ENCODE measurements around the gene SLC6A11.

Gene SLC6A11

DNA sequence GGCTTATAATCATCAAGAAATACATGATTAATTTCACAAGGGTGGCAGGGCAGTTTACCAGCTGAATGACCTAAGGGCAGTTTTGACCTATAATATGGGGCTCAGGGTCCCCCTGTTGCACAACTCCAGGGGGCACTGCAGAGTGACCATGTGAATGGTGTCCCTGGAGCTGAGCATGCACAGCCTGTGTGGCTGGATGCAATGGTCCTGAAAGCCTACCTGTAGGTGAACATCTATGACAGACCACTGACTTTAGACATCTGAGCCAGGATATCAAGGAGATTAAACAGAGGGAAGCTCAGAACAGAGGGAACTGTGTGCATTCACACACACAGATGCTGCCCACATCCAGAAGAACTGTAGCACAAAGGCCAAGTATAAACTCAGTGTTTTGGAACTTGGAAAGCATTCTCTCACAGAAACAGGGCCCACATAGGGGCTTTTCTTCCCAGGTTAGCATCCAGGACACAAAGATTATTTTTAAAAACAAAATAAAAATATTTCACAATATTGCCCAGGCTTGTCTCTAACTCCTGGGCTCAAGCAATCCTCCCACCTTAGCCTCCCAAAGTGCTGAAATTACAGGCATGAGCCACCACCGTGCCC, 7.8 kb upstream of the SLC6A11 start:
- H3K9me3 ChIP-seq (replicated peaks in 1 of 11), result no peaks in the 10 kb centered on the region

DNA sequence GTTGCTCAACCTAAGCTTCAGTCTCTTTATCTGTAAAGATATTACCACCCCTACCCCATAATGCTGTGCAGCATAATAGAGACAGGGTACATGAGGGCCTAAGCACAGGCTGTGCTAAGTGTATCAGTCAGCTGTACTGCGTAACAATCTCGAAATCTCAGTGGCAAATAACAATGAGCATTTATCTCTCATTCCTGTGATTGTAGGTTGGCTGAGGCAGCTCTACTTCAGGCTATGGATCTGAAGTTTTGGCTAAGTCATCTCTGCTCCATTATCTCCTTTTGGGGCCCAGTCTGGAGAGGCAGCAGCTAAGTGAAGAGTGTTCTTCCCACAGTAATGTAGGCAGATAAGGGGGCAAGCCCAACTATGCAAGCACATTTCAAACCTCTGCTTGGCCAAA, 7.1 kb upstream of the SLC6A11 start:
- H3K4me3 ChIP-seq, result no peak overlapping the region
- H3K9me3 ChIP-seq (replicated peaks in 1 of 11), result no peaks in the 10 kb centered on the region
- peaks cover 0 to 13% (median 6%) of the 10 kb centered on the region in 10 experiments; a peak in 13 of 20 replicates for H3K4me1 ChIP-seq
- no peak overlapping the region for H3K27ac ChIP-seq
- TF ChIP-seq Cebpa-rat (IDR thresholded peaks at IDR 0.05), result no peak
- no peak overlapping the region for H3K9ac ChIP-seq
- no peaks in the 10 kb centered on the region for H3K27me3 ChIP-seq
- no peaks in the 10 kb centered on the region for H4K20me1 ChIP-seq
- peak overlapping the region in 2 of 11 experiments; percentile 51 to 64; a peak in 4 of 22 replicates for H3K4me2 ChIP-seq
- H3K36me3 ChIP-seq, result no peaks in the 10 kb centered on the region

More for the DNA sequence above, 7.8 kb upstream of the SLC6A11 start:
- H3K27me3 ChIP-seq, result no peaks in the 10 kb centered on the region
- TF ChIP-seq Cebpa-rat (IDR thresholded peaks at IDR 0.05), result peak in 2 of 11 experiments; percentile 3 to 33; a peak in 1 of 22 replicates
- H3K4me3 ChIP-seq, result no peak overlapping the region
- H3K27ac ChIP-seq, result no peak overlapping the region
- no peak overlapping the region for H3K9ac ChIP-seq
- H3K4me1 ChIP-seq, result peaks cover 0 to 13% (median 6%) of the 10 kb centered on the region in 10 experiments; a peak in 13 of 20 replicates
- peak overlapping the region in 2 of 11 experiments; percentile 51 to 64; a peak in 5 of 22 replicates for H3K4me2 ChIP-seq
- H3K36me3 ChIP-seq, result no peaks in the 10 kb centered on the region
- no peaks in the 10 kb centered on the region for H4K20me1 ChIP-seq

DNA sequence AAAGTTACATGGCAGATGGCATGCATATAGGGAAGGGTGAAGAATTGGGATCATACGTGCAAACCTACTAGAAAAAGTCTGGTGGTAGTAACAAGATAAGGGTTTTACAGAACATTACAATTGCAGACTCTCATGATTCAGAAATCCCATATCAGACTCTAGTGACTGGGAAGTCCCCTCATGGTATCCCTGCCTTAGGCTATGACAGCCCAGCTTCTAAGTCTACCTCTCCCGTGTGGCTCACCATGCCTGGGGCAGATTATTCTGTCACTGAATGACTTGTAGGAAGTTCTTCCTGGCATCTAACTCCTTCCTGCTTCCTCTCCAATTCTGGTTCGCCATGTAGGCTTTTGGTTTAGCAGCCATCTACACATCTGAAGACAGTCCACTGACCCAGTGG, 5.7 kb upstream of the SLC6A11 start:
- no peaks in the 10 kb centered on the region for H3K36me3 ChIP-seq
- peaks cover under 1 to 13% (median 8%) of the 10 kb centered on the region in 10 experiments; a peak in 16 of 20 replicates for H3K4me1 ChIP-seq
- no peak overlapping the region for H3K4me2 ChIP-seq
- TF ChIP-seq Cebpa-rat (IDR thresholded peaks at IDR 0.05), result no peak
- no peak overlapping the region for H3K9ac ChIP-seq
- H3K27me3 ChIP-seq, result peaks cover under 1 to 13% (median 11%) of the 10 kb centered on the region in 11 experiments; a peak in 21 of 22 replicates
- no peaks in the 10 kb centered on the region for H3K9me3 ChIP-seq (replicated peaks in 1 of 11)
- no peaks in the 10 kb centered on the region for H4K20me1 ChIP-seq
- no peak overlapping the region for H3K27ac ChIP-seq
- H3K4me3 ChIP-seq, result no peak overlapping the region

DNA sequence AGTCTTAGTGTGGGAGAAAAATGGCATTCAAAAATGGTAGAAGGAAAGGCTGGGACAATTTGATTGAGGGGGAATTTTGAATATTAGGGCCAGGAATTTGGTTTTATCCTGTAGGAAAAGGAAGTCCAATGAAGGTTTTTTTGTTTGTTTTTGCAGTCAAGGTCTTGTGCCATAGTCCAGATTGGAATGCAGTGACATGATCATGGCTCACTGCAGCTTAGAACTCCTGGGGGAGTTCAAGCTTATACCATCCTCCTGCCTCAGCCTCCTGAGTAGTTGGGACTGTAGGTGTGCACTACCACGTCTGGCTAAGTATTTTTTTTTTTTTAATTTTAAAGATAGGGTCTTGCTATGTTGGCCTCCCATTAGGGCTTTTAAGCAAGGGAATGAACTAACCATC, 2.6 kb upstream of the SLC6A11 start:
- peaks cover 11 to 21% (median 14%) of the 10 kb centered on the region in 10 experiments; a peak in 19 of 20 replicates for H3K4me1 ChIP-seq
- H3K9me3 ChIP-seq (replicated peaks in 1 of 11), result no peaks in the 10 kb centered on the region
- H3K4me2 ChIP-seq, result no peak overlapping the region
- H3K27me3 ChIP-seq, result peaks cover 24 to 43% (median 40%) of the 10 kb centered on the region in 11 experiments
- H3K36me3 ChIP-seq, result no peaks in the 10 kb centered on the region
- H3K27ac ChIP-seq, result no peak overlapping the region
- no peak overlapping the region for H3K4me3 ChIP-seq
- no peak overlapping the region for H3K9ac ChIP-seq
- no peak for TF ChIP-seq Cebpa-rat (IDR thresholded peaks at IDR 0.05)
- 0 out of 22 replicates have a peak, but pooled peaks cover 0 to 10% (median 0%) of the 10 kb centered on the region in 11 experiments for H4K20me1 ChIP-seq

DNA sequence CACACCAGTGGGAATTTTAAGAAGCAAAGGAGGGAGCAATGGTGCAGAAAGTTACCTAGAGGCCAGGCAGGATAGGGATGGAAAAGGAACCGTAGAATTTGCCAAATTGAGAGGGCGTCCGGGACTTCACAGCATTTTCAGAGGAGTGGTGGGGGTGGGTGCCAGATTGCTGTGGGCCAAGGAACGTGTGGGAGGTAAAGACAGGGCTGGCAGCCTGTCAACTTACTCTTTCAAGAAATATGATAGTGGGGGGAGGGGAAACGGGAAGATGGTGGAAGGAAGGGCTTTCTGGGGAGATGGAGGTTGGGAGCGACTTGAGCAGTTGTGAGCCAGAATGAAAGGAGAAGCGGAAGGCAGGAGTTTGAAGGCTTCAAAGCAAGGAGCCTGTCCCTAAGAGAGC, 1.4 kb upstream of the SLC6A11 start:
- no peak overlapping the region for H3K9ac ChIP-seq
- peaks cover 6 to 21% (median 12%) of the 10 kb centered on the region in 10 experiments; a peak in 17 of 20 replicates for H3K4me1 ChIP-seq
- no peak overlapping the region for H3K4me2 ChIP-seq
- 0 out of 22 replicates have a peak, but pooled peaks cover 0 to 10% (median 0%) of the 10 kb centered on the region in 11 experiments for H4K20me1 ChIP-seq
- no peaks in the 10 kb centered on the region for H3K9me3 ChIP-seq (replicated peaks in 1 of 11)
- no peak overlapping the region for H3K27ac ChIP-seq
- TF ChIP-seq Cebpa-rat (IDR thresholded peaks at IDR 0.05), result no peak
- no peaks in the 10 kb centered on the region for H3K36me3 ChIP-seq
- peaks cover 24 to 47% (median 40%) of the 10 kb centered on the region in 11 experiments for H3K27me3 ChIP-seq
- no peak overlapping the region for H3K4me3 ChIP-seq

DNA sequence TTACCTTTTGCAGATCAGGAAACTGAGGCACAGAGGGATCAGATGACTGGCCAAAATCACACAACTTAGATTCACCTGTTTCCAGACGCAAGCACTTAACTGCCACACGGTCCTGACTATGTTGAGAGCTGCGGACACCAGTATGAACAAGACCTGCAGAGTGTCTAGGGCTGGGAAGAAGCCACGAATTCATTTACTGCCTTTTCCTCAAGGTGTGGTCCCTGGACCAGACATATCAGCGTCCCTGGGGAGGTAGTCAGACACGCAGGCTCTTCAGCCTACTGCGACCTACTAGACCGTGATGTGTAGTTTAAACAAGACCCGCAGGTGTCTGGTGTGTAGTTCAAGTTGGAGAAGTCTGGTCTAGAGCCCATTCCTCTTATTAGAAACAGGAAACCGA, 541 bp upstream of the SLC6A11 start:
- Histone ChIP-seq H3K27ac (no peak overlapping the region), H3K4me1 (peaks cover 6 to 21% (median 12%) of the 10 kb centered on the region in 10 experiments; a peak in 17 of 20 replicates), H3K4me2 (peak overlapping the region; percentile 84 to 95 (median 90)), H3K9me3 (replicated peaks in 1 of 11) (no peaks in the 10 kb centered on the region), H3K36me3 (no peaks in the 10 kb centered on the region), H4K20me1 (0 out of 22 replicates have a peak, but pooled peaks cover 0 to 10% (median 0%) of the 10 kb centered on the region in 11 experiments), H3K9ac (peak overlapping the region in 4 of 11 experiments; percentile 42 to 65 (median 51); a peak in 3 of 22 replicates), H3K4me3 (peak overlapping the region; percentile 46 to 66 (median 54); a peak in 18 of 20 replicates), H3K27me3 (peaks cover 24 to 47% (median 40%) of the 10 kb centered on the region in 11 experiments)
- TF ChIP-seq Cebpa-rat (IDR thresholded peaks at IDR 0.05), result no peak

DNA sequence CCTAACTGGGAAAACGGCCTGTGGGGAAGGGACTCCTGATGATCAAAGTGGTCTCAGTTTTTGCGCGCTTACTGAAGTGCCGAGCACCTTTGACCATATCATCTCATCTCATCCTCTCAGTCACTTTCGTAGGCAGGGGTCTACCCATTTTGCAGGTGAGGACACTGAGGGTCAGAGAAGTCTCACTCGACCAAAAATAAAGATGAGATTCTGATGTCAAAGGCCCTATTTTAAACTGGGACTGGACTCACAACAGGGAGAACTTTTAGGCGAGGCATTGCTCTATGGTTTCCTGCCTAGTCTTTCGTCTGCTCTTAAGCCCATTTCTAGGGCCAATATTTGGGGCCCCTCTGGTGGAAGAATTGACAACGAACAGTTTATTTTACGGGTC, 830 bp downstream of the SLC6A11 start:
- Histone ChIP-seq H3K4me2 (peak overlapping the region in 10 of 11 experiments; percentile 84 to 95 (median 90); a peak in 8 of 22 replicates), H3K4me1 (peaks cover 6 to 21% (median 12%) of the 10 kb centered on the region in 10 experiments; a peak in 17 of 20 replicates), H4K20me1 (0 out of 22 replicates have a peak, but pooled peaks cover 0 to 10% (median 0%) of the 10 kb centered on the region in 11 experiments), H3K9ac (no peak overlapping the region), H3K36me3 (no peaks in the 10 kb centered on the region), H3K27me3 (peaks cover 24 to 47% (median 40%) of the 10 kb centered on the region in 11 experiments), H3K9me3 (replicated peaks in 1 of 11) (no peaks in the 10 kb centered on the region), H3K27ac (no peak overlapping the region), H3K4me3 (peak overlapping the region in 2 of 10 experiments; percentile 56 to 60; a peak in 2 of 20 replicates)
- no peak for TF ChIP-seq Cebpa-rat (IDR thresholded peaks at IDR 0.05)

DNA sequence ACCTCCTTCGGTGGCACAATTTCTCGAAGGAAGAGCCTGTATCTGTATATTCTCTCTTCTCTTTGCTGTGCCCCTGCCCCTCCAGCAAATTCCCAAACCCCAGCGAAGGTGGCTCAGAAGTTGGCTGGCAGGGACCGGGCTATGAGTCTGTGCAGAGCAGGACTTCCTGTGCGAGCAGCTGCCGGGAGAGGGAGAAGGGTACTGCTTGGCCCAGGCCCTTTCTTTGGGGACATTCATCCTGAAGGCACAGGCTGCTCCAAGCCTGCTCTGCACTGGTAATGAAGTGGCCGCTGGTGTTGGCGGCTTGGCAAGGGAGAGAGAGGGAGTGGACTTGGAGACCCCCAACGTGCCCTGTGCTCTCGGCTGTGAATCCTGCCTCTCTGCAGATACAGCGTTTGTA, 1.5 kb downstream of the SLC6A11 start:
- no peak overlapping the region for H3K4me3 ChIP-seq
- H3K4me1 ChIP-seq, result peaks cover 6 to 21% (median 12%) of the 10 kb centered on the region in 10 experiments; a peak in 17 of 20 replicates
- H4K20me1 ChIP-seq, result 0 out of 22 replicates have a peak, but pooled peaks cover 0 to 10% (median 0%) of the 10 kb centered on the region in 11 experiments
- no peak overlapping the region for H3K27ac ChIP-seq
- no peaks in the 10 kb centered on the region for H3K9me3 ChIP-seq (replicated peaks in 1 of 11)
- peaks cover 24 to 47% (median 40%) of the 10 kb centered on the region in 11 experiments for H3K27me3 ChIP-seq
- no peak for TF ChIP-seq Cebpa-rat (IDR thresholded peaks at IDR 0.05)
- H3K9ac ChIP-seq, result no peak overlapping the region
- no peaks in the 10 kb centered on the region for H3K36me3 ChIP-seq
- H3K4me2 ChIP-seq, result 0 out of 22 replicates have a peak overlapping the region, but pooled peaks of 1 of the 11 experiments have one; percentile 21

DNA sequence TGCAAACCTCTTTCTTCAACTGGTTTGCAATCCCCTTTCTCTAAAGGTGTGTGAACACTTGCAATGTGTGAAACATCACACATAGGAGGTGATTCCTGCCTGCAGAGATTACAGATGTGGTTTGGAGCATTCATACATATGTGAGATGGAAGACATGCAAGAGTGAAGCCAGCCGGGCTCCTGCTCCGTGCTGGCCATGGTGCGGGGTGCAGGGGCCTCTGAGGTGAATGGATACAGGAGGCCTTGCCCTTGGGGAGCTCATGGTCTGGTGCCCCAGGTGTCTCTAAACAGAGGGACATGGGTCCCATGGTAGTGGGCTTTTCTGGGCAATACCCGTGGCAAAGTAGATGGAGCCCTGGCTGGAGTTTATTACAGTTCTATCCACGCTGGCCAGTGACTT, 6.0 kb downstream of the SLC6A11 start:
- no peak overlapping the region for H3K4me3 ChIP-seq
- H3K9ac ChIP-seq, result no peak overlapping the region
- H4K20me1 ChIP-seq, result 0 out of 22 replicates have a peak, but pooled peaks cover 0 to 2% (median 0%) of the 10 kb centered on the region in 11 experiments
- no peak overlapping the region for H3K27ac ChIP-seq
- H3K27me3 ChIP-seq, result peaks cover 7 to 17% (median 13%) of the 10 kb centered on the region in 11 experiments
- H3K4me1 ChIP-seq, result 0 out of 20 replicates have a peak, but pooled peaks cover 0 to 7% (median 0%) of the 10 kb centered on the region in 10 experiments
- no peaks in the 10 kb centered on the region for H3K36me3 ChIP-seq
- H3K9me3 ChIP-seq (replicated peaks in 1 of 11), result peaks cover 0 to 12% (median 0%) of the 10 kb centered on the region in 11 experiments; a peak in 2 of 22 replicates
- H3K4me2 ChIP-seq, result no peak overlapping the region
- no peak for TF ChIP-seq Cebpa-rat (IDR thresholded peaks at IDR 0.05)

All from BLaER1 treated with 17β-estradiol and CSF1 and Interleukin-3, amounts not matched to agents 10 nM and 100 nM (cell line).